ENCODE measurements around the gene TCF7L2.
A peak's percentile ranks its signal among the peaks of the same experiment; 100 is the strongest.
"Not testable (repeated sequence)": the region's sequence is repeated elsewhere in the genome, so short reads cannot be mapped to it uniquely, and the experiment has no call there.

TCF7L2 gene

GRCh38 chr10:113099431-113100183 is 149.6 kb downstream of the TCF7L2 start:
- no peak for DNase-seq

- no peak for DNase-seq
Measured at GRCh38 chr10:113100281-113100680, 150.2 kb downstream of the TCF7L2 start.

DNA sequence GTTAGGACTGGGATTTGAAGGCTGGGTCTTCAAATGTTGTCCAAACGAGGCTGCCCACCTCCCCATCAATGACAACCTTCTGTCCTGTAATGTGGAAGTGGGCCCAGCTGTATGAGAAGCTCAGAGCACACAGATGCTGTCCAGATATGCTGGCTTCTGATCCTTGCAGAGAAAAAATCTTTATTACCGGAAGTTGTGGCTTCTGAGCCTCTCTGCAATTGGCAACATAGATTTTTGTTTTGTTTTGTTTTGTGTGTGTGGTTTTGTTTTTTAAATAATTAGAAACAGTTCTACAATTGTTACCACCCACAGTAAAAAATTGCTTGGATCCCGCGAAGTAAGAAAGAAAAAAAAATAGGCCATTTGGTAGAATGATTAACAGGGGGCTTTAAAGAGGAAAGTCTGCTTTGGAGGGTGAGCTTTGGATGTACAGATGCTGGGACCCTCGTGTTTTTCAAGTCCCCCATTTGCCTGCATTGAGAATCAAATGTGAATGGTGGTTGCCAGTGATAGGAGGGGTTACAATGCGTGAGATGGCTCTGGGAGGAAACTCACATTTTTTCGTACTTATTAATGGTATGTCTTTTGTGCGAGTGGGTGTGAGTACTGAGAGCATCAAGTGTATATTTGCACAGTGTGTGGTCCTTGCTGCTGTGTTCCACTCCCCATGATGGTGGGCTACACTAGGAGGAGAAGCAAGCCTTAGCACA is 153.2 kb downstream of the TCF7L2 start:
- no peak for DNase-seq

- no peak for DNase-seq
Measured at GRCh38 chr10:113104047-113104446, 154.0 kb downstream of the TCF7L2 start.

DNA sequence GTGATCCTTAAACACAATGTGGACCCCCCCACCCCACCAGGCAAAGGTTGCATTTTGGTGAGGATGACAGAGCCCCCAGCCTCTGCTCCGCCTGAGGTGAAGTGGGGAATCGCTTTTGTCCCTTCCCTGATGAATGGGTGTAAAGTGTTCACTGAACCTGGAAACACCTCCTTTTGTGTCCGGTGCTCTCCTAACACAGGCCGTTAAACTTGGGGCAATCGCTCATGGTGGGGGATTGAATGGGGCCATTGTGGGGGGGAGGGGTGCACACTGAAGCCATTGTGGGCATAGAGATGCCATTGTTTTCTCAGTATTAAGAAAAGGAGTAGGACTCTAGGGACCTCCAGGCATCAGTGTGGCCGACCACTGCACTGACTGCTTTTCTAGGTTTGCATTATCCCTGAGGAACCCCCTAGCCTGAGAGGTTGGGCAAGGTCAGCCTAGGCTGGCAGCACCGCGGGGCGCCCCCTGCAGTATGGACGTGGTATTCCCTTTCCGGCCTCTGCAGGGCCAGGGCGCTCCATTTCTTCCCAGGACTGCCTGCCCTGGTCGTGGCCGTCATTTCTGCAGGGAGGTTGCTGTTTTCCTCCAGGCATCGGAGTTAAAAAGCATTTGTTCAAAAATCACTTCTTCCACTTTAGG is 158.3 kb downstream of the TCF7L2 start:
- DNase-seq, result no peak

- DNase-seq, result no peak
Measured at GRCh38 chr10:113108948-113109347, 158.9 kb downstream of the TCF7L2 start.

GRCh38 chr10:113109482-113109881 is 159.4 kb downstream of the TCF7L2 start:
- DNase-seq, result not testable (repeated sequence)

- DNase-seq, result no peak
Measured at GRCh38 chr10:113111260-113111659, 161.2 kb downstream of the TCF7L2 start.

DNA sequence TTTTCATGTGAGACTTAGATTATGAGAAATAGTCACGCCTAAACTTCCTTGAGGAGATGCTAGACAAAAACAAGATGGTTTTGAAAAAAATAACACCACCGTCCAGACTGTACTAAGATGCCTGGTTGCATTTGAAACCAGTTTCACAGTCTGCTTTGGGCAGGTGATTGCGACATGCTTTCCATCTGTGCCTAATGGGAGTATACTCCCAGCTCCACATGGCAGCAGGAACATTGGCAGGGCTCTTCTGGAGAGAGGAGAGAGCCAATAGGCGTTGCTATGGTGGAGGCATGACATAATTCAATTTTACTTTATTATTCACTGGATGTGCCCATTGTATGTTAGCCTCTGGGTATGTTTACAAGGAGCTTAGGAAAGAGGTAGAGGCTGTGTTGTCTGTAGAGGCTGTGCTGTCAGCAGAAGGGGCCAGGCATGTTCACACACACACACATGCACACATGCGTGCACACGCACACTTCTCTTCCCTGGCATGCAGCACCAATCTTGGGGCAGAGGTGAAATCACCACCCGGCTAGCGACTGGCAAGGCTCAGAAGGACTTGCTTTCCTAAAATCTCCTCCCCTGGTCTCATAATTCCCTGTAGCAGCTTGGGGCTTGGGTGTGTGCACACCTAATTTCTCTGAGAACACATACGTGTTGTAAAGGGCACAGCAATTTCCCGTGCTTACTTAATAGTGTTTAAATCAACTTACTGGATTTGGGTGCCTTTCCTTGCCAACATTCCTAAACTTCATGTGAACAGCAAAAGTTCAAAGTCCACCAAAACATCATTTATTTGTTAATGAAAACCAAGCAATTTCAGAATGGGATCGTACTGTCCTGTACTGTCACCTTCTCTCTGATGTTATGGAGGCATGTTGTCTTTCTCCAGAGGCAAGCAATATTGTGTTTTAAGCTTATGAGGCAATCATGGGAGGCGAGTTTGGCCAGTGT is 162.1 kb downstream of the TCF7L2 start:
- no peak for DNase-seq

- DNase-seq, result no peak
Measured at GRCh38 chr10:113113241-113113640, 163.2 kb downstream of the TCF7L2 start.

- DNase-seq, result no peak
Measured at GRCh38 chr10:113113918-113114317, 163.9 kb downstream of the TCF7L2 start.

DNA sequence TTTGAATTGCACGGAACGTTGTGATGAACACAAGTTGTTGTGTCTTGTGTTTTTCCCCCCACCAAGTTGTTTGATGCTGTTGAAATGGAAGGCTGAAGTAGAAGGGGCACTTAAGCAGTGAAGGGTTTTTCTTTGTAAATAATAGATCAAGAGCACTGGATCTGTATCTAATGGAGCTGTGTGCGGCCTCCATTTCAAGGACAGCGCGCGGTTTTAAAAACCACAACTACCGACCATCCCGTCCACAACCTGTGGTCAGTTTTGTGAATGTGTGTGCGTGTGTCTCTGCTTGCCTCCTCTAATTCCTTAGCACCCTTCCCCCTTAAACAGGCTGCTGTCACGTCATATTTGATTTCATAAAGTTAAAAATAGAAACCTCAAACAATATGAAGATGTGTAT is 165.5 kb downstream of the TCF7L2 start:
- DNase-seq, result no peak

DNA sequence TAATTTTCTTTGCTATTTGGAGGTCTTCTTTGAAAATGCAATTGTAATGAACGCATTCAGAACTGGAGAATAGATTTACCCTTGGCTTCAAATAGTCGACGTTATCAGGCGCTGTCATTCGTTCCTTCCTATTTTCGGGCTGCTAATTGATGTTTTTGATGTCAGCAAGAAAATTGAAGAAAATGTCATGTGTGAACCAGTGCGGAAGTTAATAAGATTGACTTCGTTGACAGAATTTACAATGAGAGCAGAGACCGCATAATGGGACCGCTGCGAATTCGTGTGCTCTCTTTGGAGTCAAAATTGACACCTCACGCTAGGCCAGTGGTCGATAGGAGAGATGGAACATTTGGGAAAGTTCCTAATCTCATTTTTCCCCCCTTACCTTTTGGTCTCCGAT is 168.8 kb downstream of the TCF7L2 start:
- no peak for DNase-seq

- DNase-seq, result no peak
Measured at GRCh38 chr10:113119801-113120200, 169.8 kb downstream of the TCF7L2 start.

DNA sequence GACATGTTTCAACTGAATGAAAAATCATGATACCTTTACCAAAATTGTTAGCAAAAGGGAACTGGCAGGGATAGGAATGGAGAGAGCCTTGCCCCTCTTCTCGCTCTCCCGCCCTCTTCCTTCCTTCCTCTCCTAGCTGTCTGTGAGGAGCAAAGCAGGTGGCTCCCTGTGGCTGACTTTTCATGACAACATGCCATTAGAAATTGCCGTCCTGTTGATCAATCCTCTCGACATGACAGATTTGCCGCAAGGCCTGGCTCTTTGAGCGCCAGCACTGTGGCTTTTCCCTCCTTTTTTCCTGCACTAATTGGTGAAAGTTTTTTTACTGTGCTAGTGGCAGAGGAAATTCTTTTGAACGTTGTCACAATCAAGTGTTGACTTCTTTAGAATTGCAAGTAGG is 171.1 kb downstream of the TCF7L2 start:
- DNase-seq, result no peak

DNA sequence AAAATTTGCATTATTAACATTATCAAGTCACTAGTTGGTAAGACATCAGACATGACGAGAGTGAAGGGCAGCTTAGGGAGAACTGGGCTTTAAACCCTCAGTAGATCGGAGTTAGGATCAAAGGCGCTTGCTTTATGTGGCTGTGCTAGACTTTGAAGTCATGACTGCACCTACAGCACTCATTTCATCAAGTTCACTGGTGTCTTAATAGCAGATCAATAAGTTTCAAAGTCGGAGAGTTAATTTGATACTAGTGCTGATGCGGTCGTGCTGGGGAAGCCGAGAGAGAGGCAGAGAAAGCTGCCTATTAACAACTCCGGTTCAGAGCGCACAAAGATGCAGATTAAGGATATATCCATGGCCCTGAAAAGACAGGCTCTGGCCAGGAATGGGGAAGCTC is 172.9 kb downstream of the TCF7L2 start:
- DNase-seq, result no peak

GRCh38 chr10:113124724-113125123 is 174.7 kb downstream of the TCF7L2 start:
- DNase-seq, result no peak

DNA sequence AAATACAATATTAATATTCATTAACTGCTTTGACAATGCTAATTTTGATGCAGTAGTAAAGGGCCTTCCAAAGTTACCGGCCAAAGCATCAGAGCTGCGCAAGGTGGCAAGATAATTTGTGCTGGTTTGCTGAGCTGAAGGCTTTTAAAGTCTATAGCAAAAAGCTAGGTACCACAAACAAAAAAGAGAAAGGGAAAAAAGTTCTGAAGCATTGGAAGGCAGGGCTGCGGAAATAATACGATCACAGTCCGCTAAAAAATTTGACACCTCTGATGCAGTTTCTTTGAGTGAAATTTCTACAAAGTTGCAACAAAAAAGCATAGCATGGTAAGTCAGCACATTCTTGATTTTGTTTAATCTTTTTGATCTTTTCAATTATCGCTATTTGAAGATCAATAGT is 175.6 kb downstream of the TCF7L2 start:
- no peak for DNase-seq

DNA sequence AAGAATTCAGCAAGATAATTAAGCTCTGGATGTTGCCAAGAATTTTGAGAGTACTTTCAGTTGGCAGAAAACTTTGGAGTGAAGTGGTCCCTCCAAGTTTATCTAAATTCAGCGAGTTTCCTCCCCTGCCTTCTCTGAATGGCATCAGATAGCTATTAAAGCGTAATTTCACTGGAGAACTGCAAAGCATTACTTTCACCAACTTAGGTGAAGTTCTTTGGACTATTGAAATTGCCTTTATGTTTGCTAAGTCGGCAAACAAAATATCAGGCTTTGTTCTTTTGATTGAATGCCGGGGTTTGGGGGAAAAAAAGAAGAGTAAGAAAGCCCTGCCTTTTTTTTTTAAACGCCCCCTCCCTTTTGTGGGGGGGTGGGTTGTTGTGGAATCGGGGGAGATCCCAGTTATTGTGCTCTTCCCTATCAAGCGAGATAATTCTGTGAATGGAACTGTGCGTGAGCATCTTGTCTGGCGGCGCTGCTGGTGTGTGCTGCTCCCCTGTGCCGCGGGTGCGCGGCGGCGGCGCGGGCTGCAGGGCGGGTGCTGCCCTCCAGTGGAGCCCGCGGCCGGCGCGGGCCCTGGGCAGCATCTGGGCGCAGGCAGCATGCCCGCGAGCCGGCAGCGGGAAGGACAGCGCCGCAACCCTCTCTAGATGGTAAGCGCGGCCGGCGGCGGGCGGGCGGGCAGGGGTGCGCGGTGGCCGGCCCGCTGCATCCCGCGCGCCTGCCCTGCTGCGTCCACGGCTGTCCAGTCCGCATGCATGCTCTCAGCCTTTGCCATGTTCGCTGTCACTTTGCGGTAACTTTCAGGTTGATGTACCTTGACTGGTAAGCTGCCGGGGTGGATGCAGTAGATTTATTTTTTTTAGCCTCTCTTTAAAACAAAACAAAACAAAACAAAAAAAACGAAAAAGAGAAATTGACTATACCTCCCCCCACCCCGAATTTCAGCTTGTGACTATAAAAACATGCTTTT is 176.5 kb downstream of the TCF7L2 start:
- DNase-seq, result peak; percentile 61

DNA sequence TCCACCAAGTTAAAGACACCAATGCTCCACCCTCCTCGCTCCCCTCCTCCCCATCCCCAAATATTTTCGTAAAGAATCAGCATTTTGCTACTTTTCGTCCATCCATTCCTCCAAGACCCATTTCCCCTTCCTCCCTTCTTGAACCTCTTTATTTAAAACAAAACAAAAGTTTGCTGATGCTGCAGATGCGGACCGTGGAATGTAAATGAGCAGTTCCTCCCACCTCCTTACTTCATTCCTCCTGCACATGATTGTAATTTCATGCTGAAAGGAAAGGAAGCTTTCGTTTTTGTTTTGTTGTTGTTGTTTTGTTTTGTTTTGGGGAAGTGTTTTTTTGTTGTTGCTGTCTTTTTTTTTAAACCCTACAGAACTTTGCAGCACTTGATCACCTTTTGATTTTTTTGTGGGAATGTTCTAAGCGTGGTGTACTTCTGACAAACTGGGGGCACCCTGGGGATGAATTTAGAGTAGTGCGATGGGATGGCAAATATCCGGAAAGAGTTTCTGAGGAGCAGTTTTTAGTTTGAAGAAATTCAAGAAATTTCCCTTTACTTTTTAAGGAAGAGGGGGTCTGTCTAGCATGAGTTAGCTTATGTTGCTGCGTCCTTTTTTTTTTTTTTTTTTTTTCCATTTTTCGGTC is 177.3 kb downstream of the TCF7L2 start:
- no peak for DNase-seq

GRCh38 chr10:113127901-113128283 is 177.8 kb downstream of the TCF7L2 start:
- DNase-seq, result no peak
